K562 (cell line): ENCODE data around the gene ZNF587. TPM values are rescaled to one million over a fixed set of nuclear protein-coding genes. Genes with fewer than 3 reads are reported as not detected.
"Not testable (repeated sequence)": the region's sequence is repeated elsewhere in the genome, so short reads cannot be mapped to it uniquely, and the experiment has no call there.

Source experiments
- ATAC-seq: fragments of 200-7000 bp; cut with Tn5 transposase; 3 replicates; pipeline ENCODE4 v1.9.1; 2020; ENCODE audit warnings: moderate library complexity
- BruUV-seq: library from RNA; stranded (reverse); fragments of 400-500 nt; replicated peaks from 2 replicates; lab custom pipeline; 2021; lab: Mats Ljungman, UMichigan
- CTCF ChIA-PET: fragments of 300-600 bp; formaldehyde crosslinking; extraction: SDS; loops from one replicate; lab custom pipeline; 2021; ENCODE audit warnings: low intra/inter-chr PET ratio; lab: Yijun Ruan, JAX
- POLR2A ChIA-PET: fragments of 300-600, 350-650 bp; sonication (Branson Sonifier 250); formaldehyde crosslinking; extraction: SDS; loops from one replicate; lab custom pipeline; 2021; ENCODE audit warnings: antibody characterized with exemption, inconsistent platforms; lab: Yijun Ruan, JAX
- DNase-seq, 4 experiments: peaks; one replicate each; pipeline versions ENCODE4 v3.0.0 to v3.0.0-alpha.2; 2011 to 2018; ENCODE audit warnings: low spot score in 3 of 4, mixed read lengths in 3 of 4; ENCODE audit errors: extremely low read depth in 1 of 4
- FAIRE-seq: peaks from 2 replicates; lab custom pipeline; 2011; peaks lifted over from hg19 to GRCh38; lab: Jason Lieb, UNC
- H2AFZ ChIP-seq: 2 replicates; pipeline ENCODE4 v1.6.0; 2011; ENCODE audit warnings: low read depth, low read length, control low read depth, inconsistent platforms
- H3K27ac ChIP-seq: fragments of 200-600 bp; 3 replicates; pipeline ENCODE4 v1.8.0; 2011; ENCODE audit warnings: low read depth, mild to moderate bottlenecking, control low read depth, inconsistent platforms, low read length, moderate library complexity, mixed read lengths; ENCODE audit errors: extremely low read depth
- H3K27me3 ChIP-seq, 2 experiments: fragments of 300-600 bp in 1 of 2; 2 replicates in 1 of 2; 3 replicates in 1 of 2; pipeline versions ENCODE4 v1.6.0 to v1.8.0; 2011; ENCODE audit warnings: inconsistent platforms in 2 of 2, low read length in 2 of 2, mild to moderate bottlenecking in 1 of 2, mixed read lengths in 1 of 2, moderate library complexity in 1 of 2; ENCODE audit not compliant: control insufficient read depth in 2 of 2, insufficient read depth in 2 of 2
- H3K36me3 ChIP-seq: fragments of 300-600 bp; 3 replicates; pipeline ENCODE4 v1.8.0; 2011; ENCODE audit warnings: mild to moderate bottlenecking, low read length, inconsistent platforms; ENCODE audit not compliant: control insufficient read depth, insufficient read depth
- H3K4me1 ChIP-seq, 2 experiments: fragments of 200-600 bp in 1 of 2; replicated peaks in 1 of 2; 2 replicates in 1 of 2; 3 replicates in 1 of 2; pipeline versions ENCODE4 v1.5.1 to v1.8.0; 2011; ENCODE audit warnings: inconsistent platforms in 2 of 2, low read length in 2 of 2, mild to moderate bottlenecking in 1 of 2, mixed read lengths in 1 of 2, moderate library complexity in 1 of 2; ENCODE audit not compliant: control insufficient read depth in 2 of 2, insufficient read depth in 2 of 2
- H3K4me2 ChIP-seq: 2 replicates; pipeline ENCODE4 v1.6.1; 2011; ENCODE audit warnings: low read length, control low read depth, inconsistent platforms, mixed read lengths; ENCODE audit not compliant: insufficient read depth
- H3K4me3 ChIP-seq: fragments of 200-600 bp; sonication (generic), shearing (Covaris generic); 2 replicates; pipeline ENCODE4 v1.5.1; 2016; ENCODE audit warnings: control low read depth, inconsistent platforms
- H3K79me2 ChIP-seq: fragments of 200-600 bp; 3 replicates; pipeline ENCODE4 v1.8.0; 2011; ENCODE audit warnings: low read length, inconsistent platforms; ENCODE audit not compliant: control insufficient read depth, insufficient read depth
- H3K9ac ChIP-seq, 2 experiments: 2 replicates each; pipeline versions ENCODE4 v1.6.0 to v1.6.1; 2011; ENCODE audit warnings: low read depth in 2 of 2, low read length in 2 of 2, control low read depth in 1 of 2, inconsistent platforms in 1 of 2, mild to moderate bottlenecking in 1 of 2, mixed read lengths in 1 of 2; ENCODE audit not compliant: insufficient read depth in 1 of 2
- H3K9me1 ChIP-seq: one replicate; pipeline ENCODE4 v1.6.0; 2011; ENCODE audit warnings: inconsistent platforms, mild to moderate bottlenecking, low read length, moderate library complexity; ENCODE audit not compliant: control insufficient read depth, insufficient read depth
- H3K9me3 ChIP-seq: replicated peaks from 2 replicates; pipeline ENCODE4 v1.5.1; 2011; ENCODE audit warnings: low read depth, low read length, inconsistent platforms; ENCODE audit not compliant: control insufficient read depth, insufficient read depth
- H4K20me1 ChIP-seq: replicated peaks from 2 replicates; pipeline ENCODE4 v1.6.1; 2011; ENCODE audit warnings: low read length, inconsistent platforms, mixed read lengths; ENCODE audit not compliant: control insufficient read depth, insufficient read depth
- GABPB2 ChIP-seq: fragments of 250-450 bp; sonication (Bioruptor Pico); conservative IDR thresholded peaks from 2 replicates; pipeline ENCODE4 v1.5.1; 2021; ENCODE audit warnings: mild to moderate bottlenecking
- JUND ChIP-seq, 2 experiments: IDR thresholded peaks; 2 replicates in 1 of 2; 3 replicates in 1 of 2; pipeline ENCODE4 v1.6.1; 2011; ENCODE audit warnings: borderline replicate concordance in 2 of 2, low read depth in 2 of 2, low read length in 2 of 2, improper control_type of control experiment in 1 of 2, missing biosample characterization in 1 of 2, missing genetic modification characterization in 1 of 2, missing genetic modification reagents in 1 of 2
- NFE2 ChIP-seq: IDR thresholded peaks from 2 replicates; pipeline ENCODE4 v1.6.1; 2014; ENCODE audit warnings: antibody characterized with exemption, low read depth
- NONO ChIP-seq, 2 experiments: fragments of 200-400 bp in 1 of 2; fragments of 450-650 bp in 1 of 2; formaldehyde crosslinking in 1 of 2; IDR thresholded peaks; 2 replicates each; pipeline ENCODE4 v1.6.1; 2017; ENCODE audit warnings: low read depth in 2 of 2, mild to moderate bottlenecking in 2 of 2, moderate library complexity in 2 of 2, low read length in 1 of 2
- NRF1 ChIP-seq, 2 experiments: fragments of 450-650 bp; IDR thresholded peaks in 1 of 2; conservative IDR thresholded peaks in 1 of 2; 2 replicates each; pipeline ENCODE4 v1.6.1; 2014; ENCODE audit warnings: mild to moderate bottlenecking in 2 of 2
- PYGO2 ChIP-seq: fragments of 450-650 bp; IDR thresholded peaks from 2 replicates; pipeline ENCODE4 v1.6.1; 2016; ENCODE audit warnings: mild to moderate bottlenecking, missing genetic modification characterization, moderate library complexity, missing compliant biosample characterization
- SIN3A ChIP-seq, 2 experiments: fragments of 150-350 bp in 1 of 2; IDR thresholded peaks; 2 replicates each; pipeline ENCODE4 v1.6.1; 2011 to 2016; ENCODE audit warnings: borderline replicate concordance in 2 of 2, low read depth in 2 of 2, low read length in 2 of 2, mild to moderate bottlenecking in 2 of 2, moderate library complexity in 2 of 2; ENCODE audit not compliant: control insufficient read depth in 1 of 2
- U2AF1 ChIP-seq: fragments of 200-400 bp; formaldehyde crosslinking; optimal IDR thresholded peaks from 2 replicates; pipeline ENCODE3; 2017; ENCODE audit warnings: mild to moderate bottlenecking, low read depth, low read length, moderate library complexity
- WGBS: fragments of 100-300 bp; shearing (Covaris generic); methylation state at CpG from one replicate; pipeline ENCODE4 v1.1.6; 2016; ENCODE audit warnings: low coverage, mixed read lengths; ENCODE audit not compliant: insufficient coverage; ENCODE audit errors: missing lambda C conversion rate; 5-methylcytosine and 5-hydroxymethylcytosine counted together
- in situ Hi-C: fragments of 300-500 bp; cut with MboI; formaldehyde crosslinking; loops from 4 replicates; pipeline ENCODE4 v1.15.0; 2018; ENCODE audit warnings: inconsistent platforms, mixed read lengths
- intact Hi-C: fragments of 100-400 bp; cut with micrococcal nuclease; formaldehyde crosslinking; loops from 2 replicates; pipeline ENCODE4 v1.14.2; 2022
- polyA plus RNA-seq, 8 experiments: library from polyadenylated mRNA; depleted of rRNA in 4 of 8; stranded (reverse) in 5 of 8; unstranded in 3 of 8; fragments of >200 nt; fragmentation: Nextera tagmentation in 2 of 8; fragmentation: Illumina TruSeq in 1 of 8; extraction: Ambion mirVana in 2 of 8; extraction: Trizol in 1 of 8; gene quantifications; 2 replicates each; pipeline versions ENCODE4 v1.2.1 to v1.2.3, GENCODE V29; 2011 to 2014; ENCODE audit warnings: inconsistent platforms in 1 of 8, missing spikeins in 1 of 8
- total RNA-seq, 7 experiments: library from RNA; depleted of rRNA in 6 of 7; stranded (reverse); fragments of >200 nt in 6 of 7; fragmentation: Illumina TruSeq in 2 of 7; extraction: Trizol in 2 of 7; gene quantifications; 2 replicates each; pipeline versions ENCODE4 v1.2.1 to v1.2.3, GENCODE V29; 2011 to 2021; ENCODE audit warnings: low replicate concordance in 1 of 7
- TF ChIP-seq, protein P1 (sequence below): fragments of 450-650 bp; IDR thresholded peaks from 2 replicates; pipeline ENCODE4 v1.6.1; 2016; ENCODE audit warnings: low read depth, mild to moderate bottlenecking, moderate library complexity

Gene ZNF587
- total and polyA plus RNA-seq, 9 of the 15 experiments (the other 6 are each of a cell fraction or from before 2014, with no cell fraction given): 3.2 to 42.0 (median 24.9) TPM

DNA sequence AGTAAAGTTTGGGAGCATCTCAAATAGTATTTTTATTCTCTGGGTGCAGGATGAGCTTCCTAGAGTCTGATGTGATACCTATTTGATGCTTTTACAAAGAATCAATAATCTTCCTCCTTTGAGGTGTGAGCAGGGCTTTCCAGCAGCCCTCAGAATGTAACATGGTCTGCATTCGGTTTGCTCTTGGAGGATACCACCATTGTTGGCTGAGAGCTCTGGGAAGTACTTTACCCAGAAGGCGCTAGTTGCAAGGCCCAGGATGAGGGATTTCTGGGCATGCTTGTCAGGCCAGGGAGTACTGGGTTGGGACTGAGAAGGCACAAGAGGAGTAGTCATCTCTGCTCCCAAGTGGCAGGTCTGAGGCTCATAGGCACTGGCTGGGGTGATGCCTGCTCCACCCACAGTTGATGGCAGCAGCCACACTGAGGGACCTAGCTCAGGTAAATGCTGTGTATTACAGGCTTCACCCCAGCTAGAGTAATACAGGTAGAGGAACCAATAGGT lies 445 bp upstream of the ZNF587 start:
- H2AFZ ChIP-seq: peak overlapping the region; percentile 44
- H3K36me3 ChIP-seq: peaks cover 46% of the 10 kb centered on the region; the same call in 2 of the 3 replicates
- intact Hi-C loops, CTCF ChIA-PET, H4K20me1 ChIP-seq, H3K4me1 ChIP-seq, FAIRE-seq, BruUV-seq, in situ Hi-C loops, DNase-seq, H3K9me3 ChIP-seq, H3K9me1 ChIP-seq, H3K27me3 ChIP-seq: not testable (repeated sequence)
- peak; percentile 60 for ATAC-seq
- H3K79me2 ChIP-seq: peaks cover 57% of the 10 kb centered on the region
- peak overlapping the region; percentile 73 for H3K4me3 ChIP-seq
- H3K4me2 ChIP-seq: peak overlapping the region; percentile 92
- H3K27ac ChIP-seq: peak overlapping the region; percentile 86; the same call in 2 of the 3 replicates
- WGBS: 19% methylated on average over 2 of the region's 2 CpGs
- POLR2A ChIA-PET: interaction anchor here (0.6 to 1.2 kb wide), 4 partner anchors 20 to 527 kb away, joined by 3 to 9 read pairs (median 4); no protein-coding TSS in a partner anchor
- peak in 1 of 2 experiments; percentile 31; a peak in 2 of 4 replicates for TF ChIP-seq NRF1 (conservative IDR thresholded peaks at IDR 0.05 in 1 of 2, IDR thresholded peaks at IDR 0.05 in 1 of 2)
- peak overlapping the region; percentile 86 to 99; a peak in 2 of 4 replicates for H3K9ac ChIP-seq

DNA sequence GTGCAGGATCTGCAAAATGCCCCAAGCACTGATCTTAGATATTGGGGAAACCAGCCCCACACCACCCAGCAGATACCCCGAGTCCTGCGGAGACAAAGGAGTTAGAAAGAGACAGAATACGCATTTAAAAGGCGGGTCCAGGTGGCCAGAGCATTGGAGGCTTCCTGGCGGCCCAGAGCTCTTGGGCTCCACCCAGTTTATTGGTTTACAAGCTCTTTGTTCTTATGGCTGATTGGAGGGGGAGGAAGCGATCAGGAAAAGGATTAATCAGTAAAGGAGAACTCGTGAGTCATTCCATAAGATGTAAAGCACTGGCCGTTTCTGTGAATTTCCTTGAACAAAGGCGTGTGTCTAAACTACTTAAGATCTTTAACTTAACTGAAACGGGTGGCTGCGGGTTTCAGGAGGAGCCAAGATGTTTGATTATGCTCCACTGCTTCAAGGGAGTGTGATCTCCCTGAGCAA lies 926 bp downstream of the ZNF587 start:
- peak; percentile 48 for ATAC-seq
- TF ChIP-seq JUND (IDR thresholded peaks at IDR 0.05; ENCODE audit: borderline replicate concordance, low read depth, low read length) (0 out of 2 replicates have a peak, but pooled peaks have one; percentile 17), JUND (tag; IDR thresholded peaks at IDR 0.05; ENCODE audit: borderline replicate concordance, low read depth, low read length) (no peak; the same call in 2 of the 3 replicates), NFE2 (0 out of 2 replicates have a peak, but pooled peaks have one; percentile 7), U2AF1 (no peak), NONO (IDR thresholded peaks at IDR 0.05; ENCODE audit: low read depth in 2 of 2, low read length in 1 of 2) (no peak), SIN3A (IDR thresholded peaks at IDR 0.05; ENCODE audit: borderline replicate concordance in 2 of 2, control insufficient read depth in 1 of 2, low read depth in 2 of 2, low read length in 2 of 2) (peak in 1 of 2 experiments; percentile 27; a peak in 1 of 4 replicates), PYGO2 (tag) (no peak), GABPB2 (no peak)
- TF ChIP-seq, protein P1, sequence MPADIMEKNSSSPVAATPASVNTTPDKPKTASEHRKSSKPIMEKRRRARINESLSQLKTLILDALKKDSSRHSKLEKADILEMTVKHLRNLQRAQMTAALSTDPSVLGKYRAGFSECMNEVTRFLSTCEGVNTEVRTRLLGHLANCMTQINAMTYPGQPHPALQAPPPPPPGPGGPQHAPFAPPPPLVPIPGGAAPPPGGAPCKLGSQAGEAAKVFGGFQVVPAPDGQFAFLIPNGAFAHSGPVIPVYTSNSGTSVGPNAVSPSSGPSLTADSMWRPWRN: peak; percentile 76

More for the DNA sequence above, 926 bp downstream of the ZNF587 start:
- FAIRE-seq (no peak), DNase-seq (peak; percentile 35 to 56 (median 44))
- Histone ChIP-seq H3K27me3 (no peaks in the 10 kb centered on the region), H4K20me1 (no peaks in the 10 kb centered on the region), H3K27ac (peak overlapping the region; percentile 86), H3K4me1 (peaks cover 4 to 9% of the 10 kb centered on the region in 2 experiments; a peak in 3 of 5 replicates), H2AFZ (peak overlapping the region; percentile 42; the same call in 1 of the 2 replicates), H3K9me1 (no peaks in the 10 kb centered on the region), H3K36me3 (peaks cover 41% of the 10 kb centered on the region; the same call in 2 of the 3 replicates), H3K9ac (peak overlapping the region; percentile 86 to 99), H3K9me3 (no peaks in the 10 kb centered on the region), H3K79me2 (peaks cover 44% of the 10 kb centered on the region), H3K4me2 (peak overlapping the region; percentile 92), H3K4me3 (peak overlapping the region; percentile 73)
- in situ Hi-C loops: no loop called here
- ChIA-PET POLR2A (interaction anchor here (0.6 to 0.7 kb wide), 3 partner anchors 32 to 696 kb away, joined by 3 to 4 read pairs (median 3); no protein-coding TSS in a partner anchor), CTCF (interaction anchor here (0.6 kb wide), 1 partner anchor 570 kb away, joined by 3 read pairs; the partner anchor contains the start of gene ZNF460)
- BruUV-seq: no TSS peak
- under 1% methylated on average over 11 of the region's 11 CpGs for WGBS
- intact Hi-C loops: no loop called here
